Upper lobe of left lung (tissue), 4 donors: ENCODE measurements around the gene FBH1.

ENCODE experiments used
- POLR2A ChIP-seq, 4 donors: fragments of 450-650 bp; IDR thresholded peaks; one replicate each; pipeline ENCODE4 v1.5.1; 2016 to 2017; ENCODE audit warnings: antibody characterized with exemption in 4 of 4, mild to moderate bottlenecking in 2 of 4
- POLR2AphosphoS5 ChIP-seq, 2 donors: sonication (generic); formaldehyde crosslinking; IDR thresholded peaks; one replicate each; pipeline ENCODE4 v1.5.1; 2017; ENCODE audit warnings: antibody characterized with exemption in 2 of 2
- TF ChIP-seq, protein P1 (sequence below), 6 experiments: fragments of 450-650 bp in 4 of 6; fragments of 200-600 bp in 2 of 6; sonication (generic) in 2 of 6; IDR thresholded peaks; one replicate each; pipeline ENCODE4 v1.5.1; 2016 to 2019; ENCODE audit warnings: antibody characterized with exemption in 6 of 6

DNA sequence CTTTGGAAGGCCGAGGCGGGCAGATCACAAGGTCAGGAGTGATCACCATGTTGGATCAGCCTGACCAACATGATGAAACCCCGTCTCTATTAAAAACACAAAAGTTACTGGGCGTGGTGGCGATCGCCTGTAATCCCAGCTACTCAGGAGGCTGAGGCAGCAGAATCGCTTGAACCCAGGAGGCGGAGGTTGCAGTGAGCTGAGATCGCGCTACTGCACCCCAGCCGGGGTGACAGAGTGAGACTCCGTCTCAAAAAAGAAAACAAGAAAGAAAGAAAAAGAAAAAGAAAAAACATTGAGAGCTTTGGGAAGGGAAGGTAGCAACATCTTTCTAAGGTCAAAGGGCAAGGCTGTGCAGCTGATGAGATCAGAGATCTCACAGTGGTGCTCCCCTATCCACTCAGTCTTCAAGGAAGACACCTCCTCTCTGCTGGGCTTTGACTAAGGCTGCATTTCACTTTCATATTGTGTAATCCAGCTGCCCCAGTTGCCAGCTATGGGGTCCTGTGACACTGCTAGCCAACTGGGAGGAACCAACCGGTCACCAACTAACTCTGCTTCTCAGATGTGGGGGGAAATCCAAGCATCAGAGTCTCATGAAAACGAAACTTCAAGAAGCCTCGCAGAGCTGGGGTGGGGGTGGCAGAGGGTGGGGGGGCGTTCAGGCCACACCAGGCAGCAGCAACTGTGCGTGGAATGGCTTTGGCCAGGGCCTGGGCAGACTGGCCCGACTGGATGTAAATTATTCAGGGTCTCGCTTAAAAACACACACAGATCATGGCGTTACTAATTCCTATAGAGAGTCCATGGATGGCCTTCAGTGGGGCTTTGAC lies 85.8 kb downstream of the FBH1 start:
- TF ChIP-seq, protein P1, sequence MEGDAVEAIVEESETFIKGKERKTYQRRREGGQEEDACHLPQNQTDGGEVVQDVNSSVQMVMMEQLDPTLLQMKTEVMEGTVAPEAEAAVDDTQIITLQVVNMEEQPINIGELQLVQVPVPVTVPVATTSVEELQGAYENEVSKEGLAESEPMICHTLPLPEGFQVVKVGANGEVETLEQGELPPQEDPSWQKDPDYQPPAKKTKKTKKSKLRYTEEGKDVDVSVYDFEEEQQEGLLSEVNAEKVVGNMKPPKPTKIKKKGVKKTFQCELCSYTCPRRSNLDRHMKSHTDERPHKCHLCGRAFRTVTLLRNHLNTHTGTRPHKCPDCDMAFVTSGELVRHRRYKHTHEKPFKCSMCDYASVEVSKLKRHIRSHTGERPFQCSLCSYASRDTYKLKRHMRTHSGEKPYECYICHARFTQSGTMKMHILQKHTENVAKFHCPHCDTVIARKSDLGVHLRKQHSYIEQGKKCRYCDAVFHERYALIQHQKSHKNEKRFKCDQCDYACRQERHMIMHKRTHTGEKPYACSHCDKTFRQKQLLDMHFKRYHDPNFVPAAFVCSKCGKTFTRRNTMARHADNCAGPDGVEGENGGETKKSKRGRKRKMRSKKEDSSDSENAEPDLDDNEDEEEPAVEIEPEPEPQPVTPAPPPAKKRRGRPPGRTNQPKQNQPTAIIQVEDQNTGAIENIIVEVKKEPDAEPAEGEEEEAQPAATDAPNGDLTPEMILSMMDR (IDR thresholded peaks at IDR 0.05) = no peak
- peak in 1 of 2 donors; percentile 68 for TF ChIP-seq POLR2AphosphoS5 (IDR thresholded peaks at IDR 0.05)
- peak in 1 of 4 donors; percentile 52 for TF ChIP-seq POLR2A (IDR thresholded peaks at IDR 0.05)
